CD4-positive, alpha-beta memory T cell (primary cell): ENCODE results near the gene DEXI. TPM values are rescaled to one million over a fixed set of nuclear protein-coding genes. Genes with fewer than 3 reads are reported as not detected.

Experiments
- CTCF ChIA-PET: fragments of 350-600 bp; sonication (Branson Sonifier 250); formaldehyde crosslinking; loops from one replicate; lab custom pipeline; 2021; ENCODE audit warnings: inconsistent platforms; ENCODE audit not compliant: partially characterized antibody; lab: Charles Lee
- POLR2A ChIA-PET: fragments of 350-600 bp; sonication (Branson Sonifier 250); formaldehyde crosslinking; loops from one replicate; lab custom pipeline; 2021; ENCODE audit not compliant: partially characterized antibody; lab: Charles Lee
- DNase-seq, 5 donors: peaks; one replicate each; pipeline versions ENCODE4 v3.0.0 to v3.0.0-alpha.2; 2020 to 2022; ENCODE audit warnings: mixed read lengths in 1 of 5
- H3K27ac ChIP-seq: one replicate; pipeline ENCODE4 v1.7.0; 2013; ENCODE audit warnings: low read depth, low read length
- H3K27me3 ChIP-seq: 2 replicates; pipeline ENCODE4 v1.7.0; 2013; ENCODE audit warnings: mild to moderate bottlenecking, low read length, moderate library complexity; ENCODE audit not compliant: insufficient read depth
- H3K36me3 ChIP-seq: 2 replicates; pipeline ENCODE4 v1.7.0; 2013; ENCODE audit warnings: mild to moderate bottlenecking, low read length, moderate library complexity; ENCODE audit not compliant: insufficient read depth
- H3K4me1 ChIP-seq: 2 replicates; pipeline ENCODE4 v1.7.0; 2013; ENCODE audit warnings: mild to moderate bottlenecking, low read length, moderate library complexity; ENCODE audit not compliant: insufficient read depth
- H3K4me3 ChIP-seq, 2 donors: one replicate each; pipeline ENCODE4 v1.7.0; 2013; ENCODE audit warnings: low read length in 2 of 2, mild to moderate bottlenecking in 1 of 2
- H3K9me3 ChIP-seq, 2 donors: one replicate each; pipeline ENCODE4 v1.7.0; 2013; ENCODE audit warnings: low read length in 2 of 2, control low read depth in 1 of 2; ENCODE audit not compliant: control insufficient read depth in 1 of 2
- H3K27ac Mint-ChIP-seq, 7 donors: one replicate each; pipeline ENCODE4 v1.8.0; 2020 to 2021; ENCODE audit warnings: mixed read lengths in 7 of 7, mild to moderate bottlenecking in 6 of 7, inconsistent platforms in 3 of 7, moderate library complexity in 3 of 7
- H3K27me3 Mint-ChIP-seq, 2 donors: one replicate each; pipeline ENCODE4 v1.8.0; 2020 to 2021; ENCODE audit warnings: mixed read lengths in 2 of 2
- H3K36me3 Mint-ChIP-seq, 2 donors: one replicate each; pipeline ENCODE4 v1.8.0; 2020 to 2021; ENCODE audit warnings: mixed read lengths in 2 of 2, inconsistent platforms in 1 of 2, mild to moderate bottlenecking in 1 of 2
- H3K4me1 Mint-ChIP-seq, 4 donors: one replicate each; pipeline ENCODE4 v1.8.0; 2020 to 2021; ENCODE audit warnings: mixed read lengths in 4 of 4, mild to moderate bottlenecking in 1 of 4
- H3K4me3 Mint-ChIP-seq, 8 donors: one replicate each; pipeline ENCODE4 v1.8.0; 2020 to 2021; ENCODE audit warnings: mixed read lengths in 8 of 8, mild to moderate bottlenecking in 7 of 8, moderate library complexity in 6 of 8, inconsistent platforms in 3 of 8
- H3K9me3 Mint-ChIP-seq, 8 donors: one replicate each; pipeline ENCODE4 v1.8.0; 2020 to 2021; ENCODE audit warnings: mixed read lengths in 8 of 8, mild to moderate bottlenecking in 5 of 8, inconsistent platforms in 3 of 8, moderate library complexity in 1 of 8
- intact Hi-C: fragments of 100-400 bp; cut with micrococcal nuclease; formaldehyde crosslinking; loops from one replicate; pipeline ENCODE4 v1.15.1; 2023
- polyA plus RNA-seq, 2 donors: library from polyadenylated mRNA; unstranded; fragments of 300-500 nt; fragmentation: Illumina TruSeq; gene quantifications; one replicate each; pipeline ENCODE4 v1.2.3, GENCODE V29; 2021
- total RNA-seq, 2 experiments: library from RNA; stranded (reverse); gene quantifications; one replicate each; pipeline ENCODE4 v1.2.3, GENCODE V29; 2021

Gene DEXI
- total and polyA plus RNA-seq, 4 experiments from 2014 or later: 37.9 to 66.3 (median 50.7) TPM

DNA sequence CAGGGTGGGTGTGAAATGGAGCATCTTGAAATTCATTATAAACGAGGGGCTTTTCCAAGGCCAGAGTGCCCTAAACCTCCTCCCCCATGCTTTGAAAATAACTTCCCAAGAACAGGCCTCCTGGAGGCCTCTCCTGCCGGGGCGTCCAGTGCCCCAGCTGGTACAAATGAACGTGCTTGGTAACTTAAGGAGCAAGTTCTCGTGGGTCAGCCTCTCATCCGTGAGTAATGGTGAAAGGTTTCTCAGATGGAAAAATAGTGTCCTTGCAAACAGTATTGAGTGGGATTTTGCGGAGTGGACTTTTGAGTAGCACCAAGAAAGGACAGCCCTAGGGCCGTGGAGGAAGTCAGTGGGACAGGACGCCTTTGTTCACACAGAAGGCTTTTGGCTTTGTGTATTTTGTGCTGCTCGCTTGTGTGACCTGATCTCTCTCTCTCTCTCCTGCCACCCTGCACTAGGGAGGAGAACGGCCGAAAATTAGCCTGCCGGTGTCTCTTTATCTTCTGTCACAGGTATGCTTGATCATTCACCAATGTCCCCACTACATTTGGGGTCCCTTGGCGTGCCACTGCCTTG is 36.7 kb upstream of the DEXI start:
- Histone ChIP-seq H3K9me3 (no peaks in the 10 kb centered on the region), H3K27me3 (no peaks in the 10 kb centered on the region), H3K27ac (no peak overlapping the region), H3K36me3 (peaks cover 18% of the 10 kb centered on the region), H3K4me1 (peaks cover 15% of the 10 kb centered on the region), H3K4me3 (no peak overlapping the region)
- no peak for DNase-seq
- H3K4me1 Mint-ChIP-seq: peaks cover 13 to 22% (median 16%) of the 10 kb centered on the region in 4 donors
- peaks cover 0 to 3% (median 0%) of the 10 kb centered on the region in 8 donors for H3K9me3 Mint-ChIP-seq
- no peak overlapping the region for H3K4me3 Mint-ChIP-seq
- H3K27ac Mint-ChIP-seq: peak overlapping the region in 2 of 7 donors; percentile 8 to 46
- intact Hi-C loops: no loop called here
- CTCF ChIA-PET: interaction anchor here (2.2 kb wide), 1 partner anchor 15 kb away, joined by 15 read pairs; no protein-coding TSS in a partner anchor
- peaks cover 28 to 41% of the 10 kb centered on the region in 2 donors for H3K36me3 Mint-ChIP-seq
- POLR2A ChIA-PET: interaction anchor here (0.6 to 1.4 kb wide), 3 partner anchors 127 to 277 kb away, joined by 3 to 4 read pairs (median 3); partner anchors contain the start of gene SOCS1
- H3K27me3 Mint-ChIP-seq: no peaks in the 10 kb centered on the region

DNA sequence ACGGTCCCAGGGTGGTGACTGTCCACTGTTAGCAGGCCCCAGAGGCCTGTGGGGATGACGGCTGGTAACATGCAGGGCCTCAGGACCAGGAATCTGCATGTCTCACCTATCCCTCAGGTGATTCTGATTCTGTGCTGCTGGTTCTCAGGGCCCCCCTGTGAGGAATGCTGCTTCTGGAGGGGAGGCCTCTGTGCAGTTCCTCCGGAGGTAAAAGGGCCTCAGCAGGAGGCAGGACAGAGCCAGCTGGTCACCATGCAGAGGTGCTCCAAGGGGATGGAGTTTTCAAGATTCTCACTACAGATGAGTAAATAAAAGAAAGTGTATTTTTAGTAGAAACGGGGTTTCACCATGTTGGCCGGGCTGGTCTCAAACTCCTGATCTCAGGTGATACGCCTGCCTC is 35.9 kb upstream of the DEXI start:
- H3K4me1 Mint-ChIP-seq: peaks cover 13 to 17% (median 14%) of the 10 kb centered on the region in 4 donors

DNA sequence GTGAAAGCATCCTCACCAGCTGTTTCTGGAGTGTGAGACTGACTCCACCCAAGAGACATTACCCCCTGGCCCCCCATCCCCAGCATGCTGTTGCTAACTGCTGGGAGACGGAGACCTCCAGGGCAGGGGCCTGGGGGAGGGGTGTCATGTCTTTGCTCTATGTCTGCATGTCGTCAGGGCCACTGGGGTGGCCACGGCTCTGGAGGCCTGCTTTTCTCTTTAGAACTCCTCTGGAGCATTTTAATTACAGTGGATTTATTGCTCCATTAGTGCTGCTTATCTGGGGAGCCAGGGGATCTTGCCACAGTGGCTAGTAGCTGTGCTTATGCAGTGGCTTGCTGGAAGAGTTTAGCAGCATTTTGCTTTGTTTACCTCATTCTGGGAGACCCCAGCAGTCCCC is 34.4 kb upstream of the DEXI start:
- no peak overlapping the region for H3K27ac ChIP-seq
- Mint-ChIP-seq H3K27ac (no peak overlapping the region), H3K27me3 (no peaks in the 10 kb centered on the region), H3K4me3 (no peak overlapping the region), H3K36me3 (peaks cover 37 to 50% of the 10 kb centered on the region in 2 donors), H3K4me1 (peaks cover 12 to 16% (median 14%) of the 10 kb centered on the region in 4 donors), H3K9me3 (no peaks in the 10 kb centered on the region)
- intact Hi-C loops: no loop called here
- H3K4me3 ChIP-seq: no peak overlapping the region
- no peaks in the 10 kb centered on the region for H3K27me3 ChIP-seq
- peaks cover 20% of the 10 kb centered on the region for H3K4me1 ChIP-seq
- H3K9me3 ChIP-seq: no peaks in the 10 kb centered on the region
- peaks cover 18% of the 10 kb centered on the region for H3K36me3 ChIP-seq
- no peak for DNase-seq
- POLR2A ChIA-PET: no interaction called here
- CTCF ChIA-PET: interaction anchor here (0.6 to 2.1 kb wide), 2 partner anchors 280 to 1469 kb away, joined by 3 to 6 read pairs; partner anchors contain the start of gene SOCS1

More for the DNA sequence above, 35.9 kb upstream of the DEXI start:
- H3K4me1 ChIP-seq: peaks cover 15% of the 10 kb centered on the region
- no peak overlapping the region for H3K27ac ChIP-seq
- ChIA-PET POLR2A (no interaction called here), CTCF (no interaction called here)
- H3K27me3 ChIP-seq: no peaks in the 10 kb centered on the region
- Mint-ChIP-seq H3K9me3 (peaks cover 0 to 3% (median 0%) of the 10 kb centered on the region in 8 donors), H3K36me3 (peaks cover 32 to 44% of the 10 kb centered on the region in 2 donors), H3K27ac (no peak overlapping the region), H3K4me3 (no peak overlapping the region), H3K27me3 (no peaks in the 10 kb centered on the region)
- H3K4me3 ChIP-seq: no peak overlapping the region
- H3K9me3 ChIP-seq: no peaks in the 10 kb centered on the region
- H3K36me3 ChIP-seq: peaks cover 18% of the 10 kb centered on the region
- intact Hi-C loops: no loop called here
- no peak for DNase-seq

DNA sequence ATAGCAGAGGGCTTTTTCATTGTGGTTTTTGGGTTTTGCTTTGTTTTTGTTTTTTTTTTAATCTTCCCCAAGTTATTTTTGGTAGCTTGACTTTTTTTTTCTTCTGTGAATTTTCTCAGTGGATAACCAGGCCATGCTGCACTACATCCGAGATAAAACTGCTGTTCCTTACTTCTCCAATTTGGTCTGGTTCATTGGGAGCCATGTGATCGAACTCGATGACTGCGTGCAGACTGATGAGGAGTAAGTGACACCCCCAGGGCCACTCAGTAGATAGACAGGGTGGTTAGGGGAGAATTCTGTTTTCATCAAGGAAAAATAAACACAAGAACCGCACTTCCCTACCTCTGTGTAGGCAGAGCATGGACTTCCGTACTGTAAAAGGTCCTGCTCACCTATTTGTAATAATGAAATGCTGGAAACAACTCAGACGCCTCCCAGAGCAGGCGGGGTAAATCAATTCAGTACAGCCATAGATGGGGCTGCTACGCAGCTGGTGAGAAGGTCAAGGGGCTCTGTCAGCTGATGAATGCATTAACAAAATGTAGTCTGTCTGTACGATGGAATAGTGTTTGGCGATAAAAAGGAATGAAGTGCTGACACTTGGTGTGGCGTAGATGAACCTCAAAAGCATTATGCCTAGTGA is 30.7 kb upstream of the DEXI start:
- peaks cover 14 to 20% (median 16%) of the 10 kb centered on the region in 4 donors for H3K4me1 Mint-ChIP-seq
- intact Hi-C loops: no loop called here
- H3K4me3 ChIP-seq: no peak overlapping the region
- H3K27ac ChIP-seq: no peak overlapping the region
- ChIA-PET POLR2A (interaction anchor here (1.2 kb wide), 2 partner anchors 279 to 286 kb away, joined by 3 read pairs; no protein-coding TSS in a partner anchor), CTCF (interaction anchor here (0.8 to 13.2 kb wide), 11 partner anchors 9 to 434 kb away, joined by 3 to 197 read pairs (median 12); partner anchors contain the start of gene SOCS1)
- H3K27ac Mint-ChIP-seq: peak overlapping the region in 1 of 7 donors; percentile 13
- no peaks in the 10 kb centered on the region for H3K9me3 Mint-ChIP-seq
- H3K27me3 Mint-ChIP-seq: no peaks in the 10 kb centered on the region
- no peak overlapping the region for H3K4me3 Mint-ChIP-seq
- no peaks in the 10 kb centered on the region for H3K27me3 ChIP-seq
- no peak for DNase-seq
- peaks cover 7% of the 10 kb centered on the region for H3K36me3 ChIP-seq
- H3K36me3 Mint-ChIP-seq: peaks cover 38 to 42% of the 10 kb centered on the region in 2 donors
- H3K9me3 ChIP-seq: no peaks in the 10 kb centered on the region
- peaks cover 22% of the 10 kb centered on the region for H3K4me1 ChIP-seq

DNA sequence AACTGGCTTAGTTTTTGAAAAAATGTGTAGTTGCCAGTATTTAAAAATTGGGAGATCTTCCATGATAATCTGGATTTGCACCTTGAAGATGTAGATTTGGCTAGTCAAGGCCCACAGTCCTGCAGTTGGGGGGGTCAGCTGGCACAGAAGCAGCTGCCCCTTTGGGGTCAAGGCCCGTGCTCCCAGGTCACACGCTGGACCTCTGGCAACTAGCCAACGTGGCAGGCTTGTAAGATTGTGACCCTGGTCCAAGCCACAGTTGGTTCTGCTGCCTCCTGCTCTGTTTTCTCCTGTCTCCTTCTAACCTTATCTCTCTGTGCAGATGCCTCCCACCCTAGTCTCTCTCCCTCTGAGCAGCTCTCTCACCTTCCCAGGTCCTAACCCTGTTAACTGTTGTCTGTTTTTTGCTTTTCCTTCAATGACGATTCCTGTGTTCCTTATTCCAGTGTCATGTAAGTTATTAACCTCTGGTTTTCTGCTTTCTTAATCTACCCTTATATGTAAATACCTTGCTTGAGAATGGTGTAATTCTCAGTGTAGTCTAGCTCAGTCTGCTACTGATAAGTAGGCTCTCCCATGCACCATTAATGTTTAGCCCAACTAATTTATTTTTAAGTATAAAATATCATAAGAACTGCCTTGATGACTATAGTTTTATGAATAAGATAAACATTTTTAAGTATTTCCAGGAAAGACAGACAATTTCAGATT is 30.0 kb upstream of the DEXI start:
- Mint-ChIP-seq H3K27ac (peak overlapping the region in 2 of 7 donors; percentile 28 to 67), H3K27me3 (no peaks in the 10 kb centered on the region), H3K4me3 (no peak overlapping the region), H3K4me1 (peaks cover 11 to 20% (median 12%) of the 10 kb centered on the region in 4 donors), H3K36me3 (peaks cover 32 to 38% of the 10 kb centered on the region in 2 donors), H3K9me3 (no peaks in the 10 kb centered on the region)
- Histone ChIP-seq H3K27me3 (no peaks in the 10 kb centered on the region), H3K4me3 (no peak overlapping the region), H3K27ac (no peak overlapping the region), H3K4me1 (peaks cover 17% of the 10 kb centered on the region), H3K36me3 (peaks cover 7% of the 10 kb centered on the region), H3K9me3 (no peaks in the 10 kb centered on the region)
- no peak for DNase-seq
- ChIA-PET CTCF (interaction anchor here (0.8 to 13.2 kb wide), 15 partner anchors 8 to 1096 kb away, joined by 3 to 197 read pairs (median 5); partner anchors contain the start of gene SOCS1), POLR2A (interaction anchor here (1.2 to 2.4 kb wide), 3 partner anchors 280 to 286 kb away, joined by 3 to 24 read pairs (median 3); partner anchors contain the start of gene SOCS1)
- intact Hi-C loops: no loop called here

DNA sequence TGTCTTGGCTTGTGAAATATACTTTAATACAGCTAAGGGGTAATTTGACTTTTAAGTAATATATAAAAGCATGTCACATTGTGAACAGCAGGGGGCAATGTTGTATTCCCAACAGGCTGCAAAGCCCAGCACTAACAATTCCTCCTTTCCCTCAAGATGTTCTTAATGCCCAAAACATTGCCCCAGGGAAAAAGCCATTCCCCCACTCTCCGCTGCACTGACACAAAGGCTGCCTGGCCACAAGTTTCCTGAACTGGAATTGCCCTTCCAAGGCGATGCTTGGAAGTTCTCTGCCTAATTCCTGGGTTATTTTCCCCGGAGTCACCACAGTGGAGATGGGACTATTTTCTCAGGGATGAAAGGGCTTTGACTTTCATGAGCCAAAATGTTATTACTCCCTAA is 29.3 kb upstream of the DEXI start:
- peaks cover 3% of the 10 kb centered on the region for H3K36me3 ChIP-seq
- intact Hi-C loops: loop anchor here (1.0 kb wide), 1 partner anchor 286 kb away; no protein-coding TSS in a partner anchor
- POLR2A ChIA-PET: interaction anchor here (0.8 to 2.4 kb wide), 3 partner anchors 284 to 385 kb away, joined by 4 to 24 read pairs (median 6); partner anchors contain the start of gene SOCS1
- DNase-seq: peak in 4 of 5 donors; percentile 41 to 53 (median 48)
- no peak overlapping the region for H3K27ac ChIP-seq
- no peak overlapping the region for H3K4me3 Mint-ChIP-seq
- peaks cover 17% of the 10 kb centered on the region for H3K4me1 ChIP-seq
- peaks cover 11 to 26% (median 13%) of the 10 kb centered on the region in 4 donors for H3K4me1 Mint-ChIP-seq
- H3K9me3 Mint-ChIP-seq: no peaks in the 10 kb centered on the region
- no peaks in the 10 kb centered on the region for H3K27me3 ChIP-seq
- CTCF ChIA-PET: interaction anchor here (0.6 to 13.2 kb wide), 25 partner anchors 9 to 1097 kb away, joined by 3 to 197 read pairs (median 4); partner anchors contain the start of genes PRM2 and SOCS1
- H3K9me3 ChIP-seq: no peaks in the 10 kb centered on the region
- no peak overlapping the region for H3K4me3 ChIP-seq
- peaks cover 27 to 43% of the 10 kb centered on the region in 2 donors for H3K36me3 Mint-ChIP-seq
- peak overlapping the region in 3 of 7 donors; percentile 25 to 30 (median 27) for H3K27ac Mint-ChIP-seq
- no peaks in the 10 kb centered on the region for H3K27me3 Mint-ChIP-seq
